GM19467 (cell line): Measurements from ENCODE around the gene E2F8.

Experiments
- ATAC-seq: cut with Tn5 transposase; IDR thresholded peaks from one replicate; pipeline ENCODE4 v1.9.1; 2021; ENCODE audit warnings: mild to moderate bottlenecking, moderate library complexity; ENCODE audit not compliant: unreplicated experiment

The E2F8 gene

DNA sequence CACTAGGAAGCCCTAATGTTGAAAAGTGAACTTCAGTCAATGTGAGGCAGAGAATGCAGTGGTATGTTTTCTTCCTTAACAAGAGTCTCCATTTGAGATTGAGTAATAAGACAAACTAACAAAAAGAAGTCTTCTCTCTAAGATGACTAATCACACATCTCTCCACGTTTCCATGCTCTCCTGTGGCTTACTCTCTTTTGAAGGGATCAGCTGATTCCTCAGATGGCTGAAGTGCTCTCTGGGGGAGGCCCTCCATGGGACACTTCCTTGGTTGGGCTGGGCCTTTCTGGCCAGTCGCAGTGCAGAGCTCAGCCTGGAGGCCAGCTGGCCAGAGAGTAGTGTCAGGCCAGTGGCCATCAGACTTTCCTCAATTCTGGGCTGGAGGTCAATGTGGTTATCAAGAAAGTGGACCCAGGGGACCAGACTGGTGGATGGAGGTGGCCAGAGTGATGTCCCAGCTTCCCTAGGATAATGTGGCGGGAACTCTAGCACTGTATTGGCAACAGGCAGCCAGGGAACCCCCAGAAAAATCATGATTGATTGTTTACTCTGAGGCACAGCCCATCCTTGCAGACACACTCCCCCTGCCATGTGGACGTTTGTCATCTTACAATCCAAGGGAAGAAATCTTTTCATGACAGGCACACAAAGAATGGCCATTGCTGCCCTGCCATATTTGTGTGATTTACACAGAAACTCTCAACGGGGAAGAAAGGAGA lies 53.5 kb downstream of the E2F8 start:
- ATAC-seq = no peak

DNA sequence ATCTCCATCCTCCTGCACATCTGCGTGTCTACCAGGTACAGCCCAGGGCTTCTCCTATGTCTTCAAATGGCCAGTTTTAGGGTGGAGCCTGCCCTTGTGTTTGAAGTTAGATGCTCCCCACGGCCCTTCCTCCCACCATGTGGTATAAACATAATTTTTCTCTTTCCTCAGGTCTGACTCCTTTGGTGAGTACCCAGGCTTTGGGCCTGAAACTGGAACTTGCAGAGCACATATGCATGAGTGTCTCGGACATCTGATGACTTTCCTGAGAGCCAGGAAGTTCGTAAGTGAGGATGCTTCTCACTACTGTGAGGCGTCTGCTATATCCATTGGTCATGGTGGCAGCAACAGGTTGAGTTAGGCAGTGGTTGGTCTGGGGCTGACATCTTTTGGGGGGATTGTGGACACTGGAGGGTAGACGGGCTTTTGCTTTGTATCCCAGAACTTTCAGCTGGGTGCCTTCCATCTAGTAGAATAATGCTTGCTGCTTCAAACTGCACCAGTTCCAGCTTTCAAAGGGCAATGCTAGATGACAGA lies 55.2 kb downstream of the E2F8 start:
- ATAC-seq = no peak

- no peak for ATAC-seq
These were observed 55.7 kb downstream of the E2F8 start for GRCh38 chr11:19185036-19185435.

DNA sequence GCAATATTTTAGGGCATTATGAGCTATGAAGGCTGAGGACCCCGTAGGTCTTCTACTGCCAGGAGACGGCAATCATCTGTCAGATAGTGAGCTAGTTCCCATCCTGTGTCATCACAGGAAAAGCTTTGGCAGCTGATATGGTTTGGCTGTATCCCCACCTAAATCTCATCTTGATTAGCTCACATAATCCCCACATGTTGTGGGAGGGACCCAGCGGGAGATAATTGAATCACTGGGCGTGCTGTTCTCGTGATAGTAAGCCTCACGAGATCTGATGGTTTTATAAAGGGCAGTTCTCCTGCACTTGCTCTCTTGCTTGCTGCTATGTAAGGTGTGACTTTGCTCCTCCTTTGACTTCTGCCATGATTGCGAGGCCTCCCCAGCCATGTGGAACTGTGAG lies 57.1 kb downstream of the E2F8 start:
- no peak for ATAC-seq

GRCh38 chr11:19181531-19182261 lies 59.0 kb downstream of the E2F8 start:
- ATAC-seq = no peak

DNA sequence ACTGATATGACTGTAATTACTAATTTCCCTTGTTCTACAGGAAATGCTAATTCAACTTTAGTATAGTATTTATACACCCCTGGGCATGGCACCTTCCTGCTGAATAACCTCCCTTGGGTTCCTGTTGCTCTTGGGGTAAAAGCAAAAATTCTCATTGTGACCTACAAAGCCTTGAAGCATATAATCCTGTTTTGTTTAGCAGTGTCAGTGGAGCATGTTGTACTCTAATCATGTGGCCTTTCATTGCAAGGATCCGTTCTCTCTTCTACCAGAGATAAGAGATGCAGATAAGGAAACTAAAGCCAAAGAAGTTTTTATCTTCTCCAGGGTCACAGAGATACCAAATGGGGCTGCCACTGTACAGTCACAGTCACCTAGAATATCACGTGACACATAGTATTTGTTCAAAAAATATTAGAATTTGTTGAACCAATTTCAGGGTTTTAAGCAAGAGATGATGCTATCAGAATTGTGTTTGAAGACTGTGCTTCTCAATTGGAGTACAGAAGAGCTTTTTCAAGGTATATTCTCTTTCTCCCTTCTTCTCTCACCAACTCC lies 64.0 kb downstream of the E2F8 start:
- no peak for ATAC-seq
